GM03348 (cell line): ENCODE data around the gene FAHD2A.
"Not testable (repeated sequence)": the region's sequence is repeated elsewhere in the genome, so short reads cannot be mapped to it uniquely, and the experiment has no call there.

Experiments used
- DNase-seq: peaks from one replicate; pipeline ENCODE4 v3.0.0; 2012; ENCODE audit warnings: low spot score

Gene FAHD2A

DNA sequence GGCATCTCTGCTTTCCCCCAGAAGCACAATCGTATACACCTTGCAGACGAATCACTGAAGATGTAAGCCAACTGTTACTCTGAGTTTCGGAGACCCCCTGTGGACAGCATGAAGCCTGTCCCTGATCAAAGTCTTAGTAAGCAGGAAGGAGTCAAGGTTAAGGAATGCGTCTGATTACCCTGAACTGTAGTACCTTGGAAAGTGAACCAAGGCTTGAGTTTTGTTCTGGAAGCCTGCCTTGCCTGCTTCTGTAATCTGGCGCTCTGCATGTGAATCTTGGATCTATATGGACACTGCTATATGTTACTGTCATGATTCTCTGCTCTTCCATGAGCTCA is 33.3 kb downstream of the FAHD2A start:
- DNase-seq, result not testable (repeated sequence)

DNA sequence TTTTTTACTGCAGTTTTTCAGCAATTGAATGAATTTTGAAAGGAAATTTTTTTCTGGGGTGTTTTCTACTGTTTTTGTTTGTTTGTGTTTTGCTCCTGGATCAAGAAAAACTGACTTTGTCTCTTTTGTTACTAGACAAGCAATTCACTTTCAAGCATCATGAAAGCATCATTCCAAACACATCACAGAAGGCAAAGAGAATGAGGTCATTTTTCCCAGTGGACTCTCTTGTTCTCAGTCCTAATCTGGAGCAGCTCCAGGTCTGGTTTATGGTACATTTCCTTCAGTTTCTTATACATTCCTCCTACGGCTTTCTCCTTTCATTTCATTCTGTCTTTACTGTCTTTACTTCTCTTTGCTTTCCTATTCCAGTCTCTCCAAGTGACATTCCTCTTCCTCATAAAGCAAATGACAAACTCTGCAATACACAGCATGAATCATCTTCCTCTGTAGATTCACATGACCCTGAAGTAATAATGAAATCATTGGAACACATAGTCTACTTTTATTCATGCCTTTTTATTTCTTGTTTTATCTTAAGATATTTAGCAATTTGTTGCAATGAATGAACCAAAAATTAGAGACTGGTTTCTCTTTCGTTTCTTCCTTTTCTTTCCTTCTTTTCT is 40.1 kb downstream of the FAHD2A start:
- DNase-seq, result not testable (repeated sequence)

- not testable (repeated sequence) for DNase-seq
Measured at GRCh38 chr2:95445317-95445716, 42.8 kb downstream of the FAHD2A start.

DNA sequence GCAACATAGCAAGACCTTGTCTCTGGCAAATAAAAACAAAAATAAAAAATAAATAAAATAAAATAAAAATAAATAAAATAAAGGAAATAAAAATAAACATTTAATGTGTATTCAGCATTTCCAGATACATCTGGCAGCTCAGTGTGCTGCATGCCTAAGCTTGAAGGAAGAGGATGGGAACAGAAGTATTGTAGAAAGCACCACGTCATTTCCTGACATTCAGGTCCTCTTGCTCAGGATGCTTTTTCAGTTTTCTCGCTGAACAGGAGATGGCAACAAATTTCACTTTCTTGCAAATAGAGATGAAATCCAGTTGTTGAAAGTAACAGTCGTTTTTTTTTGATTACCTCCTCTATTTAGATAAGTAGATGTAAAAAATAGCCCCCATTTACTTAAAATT is 60.8 kb downstream of the FAHD2A start:
- DNase-seq, result not testable (repeated sequence)
